ENCODE data around the gene LGI1.

The LGI1 gene

GRCh38 chr10:93755443-93756116 is 2.2 kb upstream of the LGI1 start:
- DNase-seq, result no peak

- DNase-seq, result no peak
Observed at GRCh38 chr10:93756118-93756517, 1.6 kb upstream of the LGI1 start.

GRCh38 chr10:93757136-93757535 is 600 bp upstream of the LGI1 start:
- DNase-seq, result no peak

GRCh38 chr10:93758508-93758885 is 761 bp downstream of the LGI1 start:
- DNase-seq, result no peak

- no peak for DNase-seq
Observed at GRCh38 chr10:93758891-93759410, 1.2 kb downstream of the LGI1 start.

GRCh38 chr10:93760490-93760889 is 2.8 kb downstream of the LGI1 start:
- no peak for DNase-seq

GRCh38 chr10:93762979-93763391 is 5.2 kb downstream of the LGI1 start:
- DNase-seq, result no peak

- DNase-seq, result no peak
Observed at GRCh38 chr10:93766918-93767317, 9.2 kb downstream of the LGI1 start.

- DNase-seq, result no peak
Observed at GRCh38 chr10:93767724-93768399, 10.1 kb downstream of the LGI1 start.

GRCh38 chr10:93768892-93769291 is 11.2 kb downstream of the LGI1 start:
- DNase-seq, result no peak

GRCh38 chr10:93771354-93771753 is 13.6 kb downstream of the LGI1 start:
- no peak for DNase-seq

GRCh38 chr10:93773120-93773519 is 15.4 kb downstream of the LGI1 start:
- DNase-seq, result no peak

GRCh38 chr10:93773705-93774104 is 16.0 kb downstream of the LGI1 start:
- DNase-seq, result no peak

GRCh38 chr10:93775356-93775755 is 17.6 kb downstream of the LGI1 start:
- DNase-seq, result no peak

GRCh38 chr10:93777092-93777491 is 19.4 kb downstream of the LGI1 start:
- no peak for DNase-seq

- no peak for DNase-seq
Observed at GRCh38 chr10:93784059-93784458, 26.3 kb downstream of the LGI1 start.

GRCh38 chr10:93788413-93789208 is 30.9 kb downstream of the LGI1 start:
- DNase-seq, result no peak

GRCh38 chr10:93790439-93790838 is 32.7 kb downstream of the LGI1 start:
- no peak for DNase-seq

- no peak for DNase-seq
Observed at GRCh38 chr10:93796167-93796566, 38.4 kb downstream of the LGI1 start.

GRCh38 chr10:93797825-93798224 is 40.1 kb downstream of the LGI1 start:
- DNase-seq, result no peak

GRCh38 chr10:93799155-93799708 is 41.5 kb downstream of the LGI1 start:
- no peak for DNase-seq

- DNase-seq, result no peak
Observed at GRCh38 chr10:93804200-93804599, 46.5 kb downstream of the LGI1 start.

GRCh38 chr10:93806903-93807302 is 49.2 kb downstream of the LGI1 start:
- DNase-seq, result no peak
